Measurements from ENCODE around the gene SMAD3.
"Not testable (repeated sequence)": the region's sequence is repeated elsewhere in the genome, so short reads cannot be mapped to it uniquely, and the experiment has no call there.

The SMAD3 gene

DNA sequence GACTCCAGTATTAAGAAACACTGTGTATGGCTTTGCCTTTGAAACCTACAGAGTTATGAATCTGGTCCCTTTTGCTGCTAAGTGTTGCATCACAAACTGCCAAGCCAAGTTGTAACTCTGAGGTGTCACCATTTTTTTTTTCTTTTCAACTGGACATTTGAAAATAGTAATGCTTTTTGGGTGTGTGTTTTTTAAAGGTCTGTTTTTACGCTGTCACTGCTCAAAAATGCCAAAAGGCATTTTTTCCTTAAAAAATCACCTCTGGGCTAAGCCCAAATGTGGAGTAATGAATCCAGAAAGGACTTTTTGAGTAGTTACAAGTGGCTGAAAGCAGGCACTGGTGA is 9.5 kb downstream of the SMAD3 start:
- no peak overlapping the region for H3K27ac ChIP-seq (ENCODE audit: low read depth, low read length)
- H3K36me3 ChIP-seq (ENCODE audit: control insufficient read depth, insufficient read depth, low read length): 0 out of 2 replicates have a peak, but pooled peaks cover 3% of the 10 kb centered on the region
- H3K4me3 ChIP-seq (ENCODE audit: low read depth, low read length): no peak overlapping the region
- peaks cover 30% of the 10 kb centered on the region for H3K4me1 ChIP-seq (ENCODE audit: control insufficient read depth, insufficient read depth, low read length)
- H3K27me3 ChIP-seq (ENCODE audit: control insufficient read depth, insufficient read depth, low read length): no peaks in the 10 kb centered on the region
- H3K9me3 ChIP-seq (ENCODE audit: control insufficient read depth, insufficient read depth, low read length): no peaks in the 10 kb centered on the region
- no peak overlapping the region for H3K9ac ChIP-seq (ENCODE audit: low read depth, low read length)

DNA sequence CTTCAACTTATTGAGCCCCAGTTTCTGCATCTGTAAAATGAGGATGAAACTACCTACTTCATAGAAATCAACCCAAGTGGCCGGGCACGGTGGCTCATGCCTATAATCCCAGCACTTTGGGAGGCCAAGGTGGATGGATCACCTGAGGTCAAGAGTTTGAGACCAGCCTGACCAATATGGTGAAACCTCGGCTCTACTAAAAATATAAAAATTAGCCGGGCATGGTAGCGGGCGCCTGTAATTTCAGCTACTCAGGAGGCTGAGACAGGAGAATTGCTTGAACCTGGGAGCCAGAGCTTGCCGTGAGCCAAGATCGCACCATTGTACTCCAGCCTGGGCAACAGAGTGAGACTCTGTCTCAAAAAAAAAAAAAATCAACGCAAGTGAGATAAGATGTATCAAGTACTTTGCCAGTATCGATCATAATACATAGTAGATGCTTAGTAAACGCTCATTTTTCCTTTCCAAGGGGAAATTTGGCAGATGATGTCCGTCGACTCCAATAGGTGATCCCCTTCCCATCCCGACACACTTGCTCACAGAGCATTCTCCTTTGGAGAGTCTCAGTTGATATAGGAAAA is 10.2 kb downstream of the SMAD3 start:
- not testable (repeated sequence) for H3K27me3 ChIP-seq (ENCODE audit: control insufficient read depth, insufficient read depth, low read length); H3K27ac ChIP-seq (ENCODE audit: low read depth, low read length); H3K36me3 ChIP-seq (ENCODE audit: control insufficient read depth, insufficient read depth, low read length); H3K4me3 ChIP-seq (ENCODE audit: low read depth, low read length); H3K9me3 ChIP-seq (ENCODE audit: control insufficient read depth, insufficient read depth, low read length); H3K9ac ChIP-seq (ENCODE audit: low read depth, low read length)
- peaks cover 25% of the 10 kb centered on the region for H3K4me1 ChIP-seq (ENCODE audit: control insufficient read depth, insufficient read depth, low read length)

DNA sequence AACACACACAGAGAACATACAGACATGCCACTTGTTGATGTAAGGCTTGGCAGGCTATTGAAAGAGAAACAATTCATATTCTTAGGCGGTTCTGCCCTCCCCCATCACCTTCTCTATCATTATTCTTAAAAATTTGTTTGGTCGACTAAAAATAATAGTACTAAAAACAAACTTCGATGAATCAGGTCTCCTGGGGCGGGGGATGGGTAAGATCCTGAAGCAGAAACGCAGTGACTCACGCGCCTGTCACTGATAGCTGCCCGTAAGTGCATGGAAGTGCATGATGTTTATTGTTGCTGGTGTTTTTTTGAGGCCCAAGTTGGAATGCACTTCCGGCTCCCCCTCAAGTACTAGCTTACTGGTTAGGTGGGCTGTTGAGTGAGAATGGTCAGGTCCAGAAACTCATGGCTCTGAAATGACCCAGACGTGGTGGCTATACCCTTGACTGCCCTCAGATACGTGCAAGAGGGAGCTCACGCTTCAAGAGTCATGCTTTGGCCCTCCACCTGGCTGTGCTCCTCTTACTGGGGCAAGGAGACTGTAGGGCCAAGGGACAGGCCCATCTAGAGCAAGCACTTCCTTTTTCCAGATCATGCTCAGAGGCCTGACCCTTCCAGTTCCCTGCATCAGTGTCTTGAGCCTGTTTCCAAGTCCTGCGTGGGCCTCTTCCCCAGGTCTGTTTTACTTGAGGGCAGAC is 10.9 kb downstream of the SMAD3 start:
- no peaks in the 10 kb centered on the region for H3K9me3 ChIP-seq (ENCODE audit: control insufficient read depth, insufficient read depth, low read length)
- peak overlapping the region; percentile 29 for H3K27ac ChIP-seq (ENCODE audit: low read depth, low read length)
- H3K9ac ChIP-seq (ENCODE audit: low read depth, low read length): no peak overlapping the region
- no peak overlapping the region for H3K4me3 ChIP-seq (ENCODE audit: low read depth, low read length)
- 0 out of 2 replicates have a peak, but pooled peaks cover 3% of the 10 kb centered on the region for H3K36me3 ChIP-seq (ENCODE audit: control insufficient read depth, insufficient read depth, low read length)
- H3K4me1 ChIP-seq (ENCODE audit: control insufficient read depth, insufficient read depth, low read length): peaks cover 21% of the 10 kb centered on the region
- H3K27me3 ChIP-seq (ENCODE audit: control insufficient read depth, insufficient read depth, low read length): no peaks in the 10 kb centered on the region

DNA sequence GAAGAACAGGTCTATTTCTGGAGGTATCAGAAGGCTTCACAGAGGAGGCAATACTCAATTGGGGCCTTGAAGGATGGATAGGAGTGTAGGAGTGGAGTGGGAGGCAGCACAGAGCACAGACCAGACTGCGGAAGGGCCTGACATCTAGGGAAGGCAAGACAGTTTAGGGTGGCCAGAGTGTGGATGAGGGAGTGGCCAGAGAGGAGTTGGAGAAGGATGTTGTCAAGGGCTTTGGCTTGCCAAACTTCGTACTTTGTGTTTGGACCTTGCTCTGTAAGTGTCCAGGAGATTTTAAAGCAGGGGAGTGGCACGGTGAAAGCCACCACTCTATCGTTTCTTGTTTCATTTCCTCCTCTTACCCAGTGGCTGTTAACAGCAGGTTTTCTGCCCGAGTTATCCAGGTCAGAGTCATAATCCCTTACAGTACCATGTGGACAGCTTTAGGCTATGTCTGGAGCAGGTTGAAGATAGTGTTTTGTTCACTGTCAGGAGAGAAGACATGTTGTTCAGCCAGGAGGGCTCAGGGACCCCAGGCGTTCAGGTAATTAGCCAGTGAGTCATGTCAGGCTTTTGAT is 12.3 kb downstream of the SMAD3 start:
- Histone ChIP-seq H3K4me3 (ENCODE audit: low read depth, low read length) (no peak overlapping the region), H3K9me3 (ENCODE audit: control insufficient read depth, insufficient read depth, low read length) (no peaks in the 10 kb centered on the region), H3K36me3 (ENCODE audit: control insufficient read depth, insufficient read depth, low read length) (0 out of 2 replicates have a peak, but pooled peaks cover 3% of the 10 kb centered on the region), H3K27me3 (ENCODE audit: control insufficient read depth, insufficient read depth, low read length) (no peaks in the 10 kb centered on the region), H3K9ac (ENCODE audit: low read depth, low read length) (no peak overlapping the region), H3K4me1 (ENCODE audit: control insufficient read depth, insufficient read depth, low read length) (peaks cover 28% of the 10 kb centered on the region), H3K27ac (ENCODE audit: low read depth, low read length) (no peak overlapping the region)

DNA sequence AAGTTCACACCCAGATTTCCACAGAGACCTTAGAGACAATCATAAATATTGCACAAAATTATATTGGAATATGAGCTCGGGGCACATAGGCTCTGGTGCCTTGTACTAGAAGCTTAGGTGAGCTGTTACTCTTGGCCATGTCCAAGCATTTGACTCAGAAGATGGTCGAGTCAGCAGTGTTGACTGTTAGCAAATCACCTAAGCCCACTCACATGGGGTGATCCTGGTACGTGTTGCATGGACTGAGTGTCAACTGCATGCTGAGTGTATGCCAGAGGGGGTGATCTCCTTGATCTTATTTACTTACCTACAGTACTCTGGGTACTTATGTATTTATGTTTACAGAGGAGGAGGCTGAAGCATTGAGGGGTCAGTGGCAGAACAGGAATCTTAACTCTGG is 14.0 kb downstream of the SMAD3 start:
- no peaks in the 10 kb centered on the region for H3K9me3 ChIP-seq (ENCODE audit: control insufficient read depth, insufficient read depth, low read length)
- H3K27me3 ChIP-seq (ENCODE audit: control insufficient read depth, insufficient read depth, low read length): no peaks in the 10 kb centered on the region
- peaks cover 29% of the 10 kb centered on the region for H3K4me1 ChIP-seq (ENCODE audit: control insufficient read depth, insufficient read depth, low read length)
- 0 out of 2 replicates have a peak, but pooled peaks cover 3% of the 10 kb centered on the region for H3K36me3 ChIP-seq (ENCODE audit: control insufficient read depth, insufficient read depth, low read length)
- no peak overlapping the region for H3K27ac ChIP-seq (ENCODE audit: low read depth, low read length)
- no peak overlapping the region for H3K4me3 ChIP-seq (ENCODE audit: low read depth, low read length)
- H3K9ac ChIP-seq (ENCODE audit: low read depth, low read length): no peak overlapping the region

DNA sequence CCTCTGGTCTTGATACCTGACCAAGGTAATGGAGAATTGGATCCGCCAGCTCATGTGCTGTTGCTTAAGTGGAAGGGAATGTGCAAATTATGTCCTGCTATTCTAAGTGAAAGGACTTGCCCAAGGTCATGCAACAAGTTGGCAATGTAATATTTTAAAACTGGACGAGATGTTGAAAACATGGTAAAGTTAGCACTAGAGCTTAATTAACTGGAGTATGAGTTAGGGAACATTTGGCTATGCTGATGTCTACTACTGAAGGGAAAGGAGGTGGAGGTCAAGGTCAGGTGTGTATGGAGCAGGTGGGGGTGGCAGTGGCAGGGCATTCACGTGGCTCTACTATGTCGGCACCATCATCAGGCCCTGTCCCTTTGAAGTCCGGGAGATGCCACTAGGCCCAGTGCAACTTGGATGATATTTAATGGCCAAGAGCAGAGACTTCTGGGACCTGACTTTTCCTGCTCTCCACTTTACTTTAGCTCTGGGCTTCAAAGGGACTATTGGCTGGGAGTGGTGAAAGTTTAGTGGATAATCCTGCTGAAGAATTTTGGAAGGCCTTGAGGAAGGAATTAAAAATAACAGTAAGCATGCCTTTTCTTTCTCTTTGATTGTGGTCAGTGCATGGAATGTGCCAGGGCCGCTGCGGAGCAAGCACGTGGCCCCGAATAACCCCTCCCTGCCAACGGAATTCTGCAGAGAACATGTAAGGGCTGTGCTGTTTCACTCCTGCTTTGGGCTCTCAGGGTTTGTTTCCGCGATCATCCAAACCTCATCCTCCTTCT is 14.9 kb downstream of the SMAD3 start:
- no peak overlapping the region for H3K27ac ChIP-seq (ENCODE audit: low read depth, low read length)
- H3K4me1 ChIP-seq (ENCODE audit: control insufficient read depth, insufficient read depth, low read length): peaks cover 29% of the 10 kb centered on the region
- H3K36me3 ChIP-seq (ENCODE audit: control insufficient read depth, insufficient read depth, low read length): 0 out of 2 replicates have a peak, but pooled peaks cover 3% of the 10 kb centered on the region
- H3K27me3 ChIP-seq (ENCODE audit: control insufficient read depth, insufficient read depth, low read length): no peaks in the 10 kb centered on the region
- H3K9me3 ChIP-seq (ENCODE audit: control insufficient read depth, insufficient read depth, low read length): no peaks in the 10 kb centered on the region
- H3K4me3 ChIP-seq (ENCODE audit: low read depth, low read length): no peak overlapping the region
- H3K9ac ChIP-seq (ENCODE audit: low read depth, low read length): no peak overlapping the region

DNA sequence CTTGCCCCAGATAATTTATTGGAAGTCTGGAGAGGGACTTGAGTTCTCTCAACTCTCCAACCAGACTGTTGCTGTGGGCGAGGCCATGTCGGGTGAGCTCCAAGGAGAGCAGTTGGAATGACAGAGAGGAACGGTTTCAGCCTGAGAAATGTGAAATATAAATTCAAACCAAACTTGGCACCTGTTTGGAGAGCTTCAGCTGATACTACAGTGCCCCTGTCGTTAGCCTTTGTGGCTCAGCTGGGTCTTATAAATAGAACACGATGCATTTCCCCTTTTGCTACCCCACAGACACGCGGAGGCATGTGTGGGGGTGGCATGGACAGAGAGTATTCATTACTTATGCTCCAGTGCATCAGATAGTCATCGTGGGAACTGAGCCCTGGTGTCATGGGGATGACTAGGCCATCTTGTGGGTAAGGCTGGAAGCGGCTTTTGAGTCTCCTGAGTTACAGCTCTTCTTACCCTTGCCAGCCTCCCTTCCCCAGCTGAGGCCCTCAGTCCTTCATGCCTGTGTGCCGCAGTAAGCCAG is 15.6 kb downstream of the SMAD3 start:
- H3K9ac ChIP-seq (ENCODE audit: low read depth, low read length): no peak overlapping the region
- 0 out of 2 replicates have a peak, but pooled peaks cover under 1% of the 10 kb centered on the region for H3K36me3 ChIP-seq (ENCODE audit: control insufficient read depth, insufficient read depth, low read length)
- H3K9me3 ChIP-seq (ENCODE audit: control insufficient read depth, insufficient read depth, low read length): no peaks in the 10 kb centered on the region
- H3K27ac ChIP-seq (ENCODE audit: low read depth, low read length): no peak overlapping the region
- H3K4me1 ChIP-seq (ENCODE audit: control insufficient read depth, insufficient read depth, low read length): peaks cover 31% of the 10 kb centered on the region
- no peaks in the 10 kb centered on the region for H3K27me3 ChIP-seq (ENCODE audit: control insufficient read depth, insufficient read depth, low read length)
- H3K4me3 ChIP-seq (ENCODE audit: low read depth, low read length): no peak overlapping the region

DNA sequence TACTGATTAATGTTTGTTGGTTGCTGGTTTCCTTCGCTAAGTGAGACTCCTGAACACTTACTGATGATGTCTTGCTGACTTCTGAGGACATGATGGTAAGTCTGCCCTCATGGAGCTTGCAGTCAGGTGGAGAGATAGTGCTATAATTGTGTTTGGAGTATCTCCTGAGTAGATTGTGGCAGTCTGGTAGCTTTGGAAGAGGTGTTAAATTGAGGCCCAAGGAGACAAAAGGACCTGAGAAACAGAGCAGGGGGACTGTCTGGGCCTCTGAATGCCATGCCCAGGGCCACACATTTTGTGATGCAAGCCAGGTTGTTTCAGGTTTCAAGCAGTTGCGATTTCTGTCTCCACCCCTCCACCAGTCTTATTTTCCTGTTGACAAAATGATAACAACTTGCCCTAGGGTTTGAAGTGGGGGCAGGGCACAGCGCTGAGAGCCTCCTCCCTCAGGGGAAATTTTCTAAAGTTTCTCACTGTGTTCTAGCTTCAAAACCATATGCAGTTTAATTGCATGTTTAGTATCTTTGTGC is 16.7 kb downstream of the SMAD3 start:
- Histone ChIP-seq H3K9ac (ENCODE audit: low read depth, low read length) (no peak overlapping the region), H3K4me1 (ENCODE audit: control insufficient read depth, insufficient read depth, low read length) (peaks cover 32% of the 10 kb centered on the region), H3K27me3 (ENCODE audit: control insufficient read depth, insufficient read depth, low read length) (no peaks in the 10 kb centered on the region), H3K27ac (ENCODE audit: low read depth, low read length) (no peak overlapping the region), H3K9me3 (ENCODE audit: control insufficient read depth, insufficient read depth, low read length) (no peaks in the 10 kb centered on the region), H3K4me3 (ENCODE audit: low read depth, low read length) (no peak overlapping the region), H3K36me3 (ENCODE audit: control insufficient read depth, insufficient read depth, low read length) (no peaks in the 10 kb centered on the region)

DNA sequence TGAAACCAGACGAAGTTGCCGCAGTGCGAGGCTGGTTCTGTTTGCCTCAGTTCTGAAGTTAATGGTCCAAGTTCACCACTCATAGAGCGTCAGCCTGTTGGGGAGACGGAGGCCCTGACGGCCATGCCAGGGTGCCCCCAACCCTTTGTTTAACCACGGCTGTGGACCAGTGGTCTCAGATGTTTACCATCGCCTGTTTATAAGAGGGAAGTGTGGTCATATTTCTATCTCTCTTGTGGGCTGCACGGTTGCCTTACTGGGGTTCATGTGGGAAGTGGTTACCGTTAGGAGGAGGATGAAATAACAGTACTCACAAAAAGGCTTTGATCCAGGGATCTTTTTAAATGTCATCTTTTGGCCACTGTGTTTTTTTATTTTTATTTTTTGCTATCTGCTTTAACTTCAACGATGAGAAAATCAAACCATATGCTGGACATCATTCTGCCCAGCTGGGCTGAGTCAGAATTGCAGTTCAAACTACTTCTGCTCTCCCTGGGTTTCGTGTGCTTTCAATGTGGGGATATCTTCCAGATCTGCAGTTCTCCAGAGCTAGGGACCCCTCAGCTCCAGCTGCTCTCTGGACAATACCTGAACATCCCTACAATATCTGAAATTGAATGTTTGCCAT is 17.8 kb downstream of the SMAD3 start:
- H3K27me3 ChIP-seq (ENCODE audit: control insufficient read depth, insufficient read depth, low read length): no peaks in the 10 kb centered on the region
- no peaks in the 10 kb centered on the region for H3K36me3 ChIP-seq (ENCODE audit: control insufficient read depth, insufficient read depth, low read length)
- no peak overlapping the region for H3K4me3 ChIP-seq (ENCODE audit: low read depth, low read length)
- no peaks in the 10 kb centered on the region for H3K9me3 ChIP-seq (ENCODE audit: control insufficient read depth, insufficient read depth, low read length)
- H3K9ac ChIP-seq (ENCODE audit: low read depth, low read length): no peak overlapping the region
- H3K4me1 ChIP-seq (ENCODE audit: control insufficient read depth, insufficient read depth, low read length): peaks cover 38% of the 10 kb centered on the region
- H3K27ac ChIP-seq (ENCODE audit: low read depth, low read length): no peak overlapping the region

DNA sequence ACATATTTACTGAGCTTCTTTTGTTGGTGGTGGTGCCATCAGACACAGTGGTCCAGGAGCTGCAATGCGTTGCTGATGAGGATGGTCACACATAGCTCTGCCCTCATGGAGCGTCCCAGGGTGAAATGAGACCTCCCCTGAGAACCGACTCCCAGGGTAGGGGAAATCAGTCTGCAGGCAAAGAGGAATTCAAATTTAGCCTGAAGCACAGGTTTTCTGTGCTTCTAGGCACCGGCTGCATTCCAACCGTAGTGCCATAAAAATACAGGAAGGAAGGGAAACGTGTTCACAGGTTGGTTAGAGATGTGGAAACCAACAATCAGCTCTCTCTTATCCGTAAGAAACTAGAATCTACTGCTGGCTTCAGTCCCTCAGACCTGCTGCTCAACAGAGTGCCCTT is 19.2 kb downstream of the SMAD3 start:
- Histone ChIP-seq H3K27ac (ENCODE audit: low read depth, low read length) (no peak overlapping the region), H3K9me3 (ENCODE audit: control insufficient read depth, insufficient read depth, low read length) (no peaks in the 10 kb centered on the region), H3K4me3 (ENCODE audit: low read depth, low read length) (no peak overlapping the region), H3K36me3 (ENCODE audit: control insufficient read depth, insufficient read depth, low read length) (no peaks in the 10 kb centered on the region), H3K4me1 (ENCODE audit: control insufficient read depth, insufficient read depth, low read length) (peaks cover 40% of the 10 kb centered on the region), H3K27me3 (ENCODE audit: control insufficient read depth, insufficient read depth, low read length) (no peaks in the 10 kb centered on the region), H3K9ac (ENCODE audit: low read depth, low read length) (no peak overlapping the region)

Data from HUES48 (cell line).